HepG2 (cell line): ENCODE measurements around the gene ARHGEF6. TPM values are rescaled to one million over a fixed set of nuclear protein-coding genes. Genes with fewer than 3 reads are reported as not detected.

Source experiments
- AKNA ChIP-seq: sonication (generic); formaldehyde crosslinking; IDR thresholded peaks from 2 replicates; pipeline ENCODE4 v1.4.0; 2020; ENCODE audit warnings: missing genetic modification reagents, borderline replicate concordance
- polyA plus RNA-seq, 8 experiments: library from polyadenylated mRNA; depleted of rRNA in 3 of 8; stranded (reverse) in 7 of 8; unstranded in 1 of 8; fragments of >200 nt; fragmentation: Illumina TruSeq in 4 of 8; extraction: Trizol in 4 of 8; gene quantifications; 2 replicates each; pipeline versions ENCODE4 v1.2.1 to v1.2.3, GENCODE V29; 2011 to 2016; ENCODE audit warnings: low read depth in 4 of 8, missing spikeins in 1 of 8, mixed read lengths in 1 of 8; ENCODE audit not compliant: insufficient read depth in 1 of 8
- small RNA-seq, 3 experiments: library from RNA; depleted of rRNA; stranded (forward); fragments of <200 nt; gene quantifications; one replicate each; pipeline ENCODE3, GENCODE V24; 2012; ENCODE audit warnings: low read depth in 2 of 3, low replicate concordance in 1 of 3; ENCODE audit not compliant: insufficient read length in 3 of 3, insufficient read depth in 2 of 3
- total RNA-seq, 5 experiments: library from RNA; depleted of rRNA; stranded (reverse); fragments of >200 nt; fragmentation: Illumina TruSeq; extraction: Trizol; gene quantifications; 2 replicates each; pipeline ENCODE4 v1.2.3, GENCODE V29; 2016; ENCODE audit warnings: low read depth in 1 of 5

The ARHGEF6 gene
- total and polyA plus RNA-seq, 2 of the 13 experiments (the other 11 are each of a cell fraction or from before 2014, with no cell fraction given) = 0.03 TPM; not detected in 1

DNA sequence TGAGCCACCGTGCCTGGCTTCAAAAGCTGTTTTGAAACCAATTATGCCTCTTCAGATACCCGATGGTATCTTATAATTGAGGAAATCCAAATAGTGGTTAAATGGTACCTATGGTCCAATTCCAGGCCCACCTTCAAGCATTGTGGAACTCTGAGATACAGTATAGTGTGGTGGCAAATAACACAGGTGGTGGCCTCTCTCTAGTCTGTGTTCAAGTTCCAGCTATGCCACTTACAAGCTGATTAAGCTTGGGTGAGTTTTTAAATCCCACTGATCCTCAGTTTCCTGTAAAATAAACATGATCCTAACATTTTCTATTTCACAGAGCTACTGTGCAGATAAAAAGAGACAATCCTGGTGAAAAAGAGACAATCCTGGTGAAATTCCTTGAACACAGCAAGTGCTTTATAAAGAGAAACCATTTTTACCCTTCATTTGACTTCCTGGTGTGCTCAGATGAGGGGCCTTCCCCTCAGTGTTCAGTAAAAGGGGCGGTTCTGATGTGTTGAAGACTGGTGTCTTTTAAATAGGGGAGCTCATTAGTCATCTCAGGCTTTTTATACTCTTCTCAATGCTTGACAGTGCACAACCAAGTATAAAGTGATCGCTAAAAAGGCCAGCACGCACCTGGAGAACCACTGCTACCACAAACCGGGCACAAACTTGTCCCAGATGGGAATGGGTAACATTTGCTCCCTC, 163.6 kb downstream of the ARHGEF6 start (continued):
- no peak for TF ChIP-seq AKNA (CRISPR knock-in tag)
- TF ChIP-seq, all 625 proteins: peak for 0

Small RNA genes within 50 kb of the gene (small RNA-seq; reads per million reads assigned to genes)
- gene RF00019 (0 reads per million in 3 experiments), gene RNU6-972P (0 to 0.65 (median 0) reads per million in 3 experiments)

Other genes starting within 250 kb of the ARHGEF6 start
- not detected in 2 replicates for gene VGLL1, start 248.7 kb downstream of the ARHGEF6 start, total RNA-seq (2016; rRNA removed; fragmentation: Illumina TruSeq; extraction: Trizol)
- gene VGLL1, start 248.7 kb downstream of the ARHGEF6 start, polyA plus RNA-seq (2011; rRNA removed) = not detected in 2 replicates
- gene CD40LG, start 132.8 kb downstream of the ARHGEF6 start, total RNA-seq (2016; rRNA removed; fragmentation: Illumina TruSeq; extraction: Trizol) = not detected in 2 replicates
- not detected in 2 replicates for gene CD40LG, start 132.8 kb downstream of the ARHGEF6 start, polyA plus RNA-seq (2011; rRNA removed)
- gene RBMX, start 99.8 kb upstream of the ARHGEF6 start, total RNA-seq (2016; rRNA removed; fragmentation: Illumina TruSeq; extraction: Trizol) = 254 and 303 TPM in 2 replicates
- 95.2 and 114 TPM in 2 replicates for gene RBMX, start 99.8 kb upstream of the ARHGEF6 start, polyA plus RNA-seq (2011; rRNA removed)